Stimulated activated CD4-positive, alpha-beta T cell treated with anti-CD3 and anti-CD28 coated beads, Interleukin-15, amount 100 ng/mL, for 1 hour (primary cell): ENCODE data around the gene C1GALT1C1L.
"Not testable (repeated sequence)": the region's sequence is repeated elsewhere in the genome, so short reads cannot be mapped to it uniquely, and the experiment has no call there.

Experiments
- DNase-seq, 2 donors: peaks; one replicate each; pipeline ENCODE4 v3.0.0-alpha.2; 2020; ENCODE audit warnings: low read depth in 1 of 2, low spot score in 1 of 2

C1GALT1C1L gene

GRCh38 chr2:43676322-43677050 lies at the start of gene C1GALT1C1L:
Gene C1GALT1C1L (minus strand): TSS chr2:43676429. CDS start chr2:43676322, 107 bp downstream.
- DNase-seq = peak in 1 of 2 donors; percentile 14

- DNase-seq = no peak
Observed at GRCh38 chr2:43725711-43726246, 49.5 kb upstream of the C1GALT1C1L start.

GRCh38 chr2:43724728-43725526 lies 48.7 kb upstream of the C1GALT1C1L start:
- DNase-seq = no peak

- DNase-seq = no peak
Observed at GRCh38 chr2:43718530-43719124, 42.4 kb upstream of the C1GALT1C1L start.

GRCh38 chr2:43717322-43717721 lies 41.1 kb upstream of the C1GALT1C1L start:
- no peak for DNase-seq

- DNase-seq = no peak
Observed at GRCh38 chr2:43715300-43716098, 39.3 kb upstream of the C1GALT1C1L start.

- no peak for DNase-seq
Observed at GRCh38 chr2:43714164-43714563, 37.9 kb upstream of the C1GALT1C1L start.

- DNase-seq = no peak
Observed at GRCh38 chr2:43710866-43711265, 34.6 kb upstream of the C1GALT1C1L start.

GRCh38 chr2:43708891-43709290 lies 32.7 kb upstream of the C1GALT1C1L start:
- DNase-seq = no peak

- no peak for DNase-seq
Observed at GRCh38 chr2:43708178-43708577, 31.9 kb upstream of the C1GALT1C1L start.

GRCh38 chr2:43707255-43708015 lies 31.2 kb upstream of the C1GALT1C1L start:
- DNase-seq = no peak

- no peak for DNase-seq
Observed at GRCh38 chr2:43701111-43701510, 24.9 kb upstream of the C1GALT1C1L start.

- no peak for DNase-seq
Observed at GRCh38 chr2:43699761-43700160, 23.5 kb upstream of the C1GALT1C1L start.

GRCh38 chr2:43698140-43698539 lies 21.9 kb upstream of the C1GALT1C1L start:
- DNase-seq = not testable (repeated sequence)

GRCh38 chr2:43692428-43692994 lies 16.3 kb upstream of the C1GALT1C1L start:
- DNase-seq = no peak

GRCh38 chr2:43689999-43690398 lies 13.8 kb upstream of the C1GALT1C1L start:
- no peak for DNase-seq

- DNase-seq = no peak
Observed at GRCh38 chr2:43685357-43685756, 9.1 kb upstream of the C1GALT1C1L start.

- DNase-seq = not testable (repeated sequence)
Observed at GRCh38 chr2:43677783-43678182, 1.6 kb upstream of the C1GALT1C1L start.

GRCh38 chr2:43675646-43676321 lies 445 bp downstream of the C1GALT1C1L start:
- DNase-seq = no peak
